ENCODE results near the gene NRXN3. TPM values are rescaled to one million over a fixed set of nuclear protein-coding genes. Genes with fewer than 3 reads are reported as not detected.

Gene NRXN3
- polyA plus RNA-seq, 1 donor from 2014 or later = 110 TPM

DNA sequence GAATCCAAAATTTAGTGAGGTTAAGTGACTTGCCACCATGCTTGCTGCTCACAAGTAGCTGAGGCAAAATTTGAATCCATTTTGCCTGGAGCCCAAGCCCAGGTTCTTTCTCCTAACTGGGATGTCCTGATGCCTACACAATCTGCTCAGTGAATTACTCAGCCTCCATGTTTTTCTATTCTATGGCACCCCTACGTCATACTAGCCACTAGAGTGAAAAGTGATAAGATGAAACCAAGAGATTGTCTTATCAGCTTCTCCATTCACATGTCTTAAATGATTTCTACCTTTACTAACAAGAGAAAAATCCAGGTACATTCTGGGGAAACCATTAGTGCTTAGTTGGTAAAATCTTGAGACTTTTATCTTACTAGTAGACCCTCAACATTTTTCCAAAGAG, 1321.0 kb downstream of the NRXN3 start:
- H3K36me3 ChIP-seq (ENCODE audit: insufficient read depth, low read length) = no peaks in the 10 kb centered on the region
- H3K4me3 ChIP-seq (ENCODE audit: low read length) = no peak overlapping the region
- no peaks in the 10 kb centered on the region for H3F3A ChIP-seq (ENCODE audit: insufficient read depth, low read length, poor library complexity, severe bottlenecking)
- no peaks in the 10 kb centered on the region for H3K9me3 ChIP-seq (ENCODE audit: low read length)
- TF ChIP-seq REST (IDR thresholded peaks at IDR 0.05; ENCODE audit: borderline replicate concordance) (no peak), TAF1 (IDR thresholded peaks at IDR 0.05; ENCODE audit: low read depth) (no peak)
- TF ChIP-seq, protein P1, sequence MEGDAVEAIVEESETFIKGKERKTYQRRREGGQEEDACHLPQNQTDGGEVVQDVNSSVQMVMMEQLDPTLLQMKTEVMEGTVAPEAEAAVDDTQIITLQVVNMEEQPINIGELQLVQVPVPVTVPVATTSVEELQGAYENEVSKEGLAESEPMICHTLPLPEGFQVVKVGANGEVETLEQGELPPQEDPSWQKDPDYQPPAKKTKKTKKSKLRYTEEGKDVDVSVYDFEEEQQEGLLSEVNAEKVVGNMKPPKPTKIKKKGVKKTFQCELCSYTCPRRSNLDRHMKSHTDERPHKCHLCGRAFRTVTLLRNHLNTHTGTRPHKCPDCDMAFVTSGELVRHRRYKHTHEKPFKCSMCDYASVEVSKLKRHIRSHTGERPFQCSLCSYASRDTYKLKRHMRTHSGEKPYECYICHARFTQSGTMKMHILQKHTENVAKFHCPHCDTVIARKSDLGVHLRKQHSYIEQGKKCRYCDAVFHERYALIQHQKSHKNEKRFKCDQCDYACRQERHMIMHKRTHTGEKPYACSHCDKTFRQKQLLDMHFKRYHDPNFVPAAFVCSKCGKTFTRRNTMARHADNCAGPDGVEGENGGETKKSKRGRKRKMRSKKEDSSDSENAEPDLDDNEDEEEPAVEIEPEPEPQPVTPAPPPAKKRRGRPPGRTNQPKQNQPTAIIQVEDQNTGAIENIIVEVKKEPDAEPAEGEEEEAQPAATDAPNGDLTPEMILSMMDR (IDR thresholded peaks at IDR 0.05; ENCODE audit: poor library complexity, severe bottlenecking) = no peak
- H3K27me3 ChIP-seq (ENCODE audit: insufficient read depth, low read depth, low read length) = no peaks in the 10 kb centered on the region
- H4K20me1 ChIP-seq (ENCODE audit: insufficient read depth) = no peaks in the 10 kb centered on the region
- no peak overlapping the region for H3K27ac ChIP-seq (ENCODE audit: low read length)
- H3K79me2 ChIP-seq (replicated peaks; ENCODE audit: insufficient read depth, low read length) = peaks cover 6% of the 10 kb centered on the region
- no peak overlapping the region for H3K9ac ChIP-seq (ENCODE audit: low read length)
- no peaks in the 10 kb centered on the region for H3K9me2 ChIP-seq (ENCODE audit: insufficient read depth, low read length)
- H2AFZ ChIP-seq (ENCODE audit: low read depth, low read length) = no peak overlapping the region
- H3K4me2 ChIP-seq (ENCODE audit: low read length) = no peak overlapping the region

GRCh38 chr14:79493081-79493645, 1323.0 kb downstream of the NRXN3 start:
- Histone ChIP-seq H4K20me1 (ENCODE audit: insufficient read depth) (no peaks in the 10 kb centered on the region), H3K9me3 (ENCODE audit: low read length) (no peaks in the 10 kb centered on the region), H3F3A (ENCODE audit: insufficient read depth, low read length, poor library complexity, severe bottlenecking) (no peaks in the 10 kb centered on the region), H3K36me3 (ENCODE audit: insufficient read depth, low read length) (no peaks in the 10 kb centered on the region), H3K79me2 (replicated peaks; ENCODE audit: insufficient read depth, low read length) (peaks cover 3% of the 10 kb centered on the region), H3K4me2 (ENCODE audit: low read length) (no peak overlapping the region), H3K9ac (ENCODE audit: low read length) (no peak overlapping the region), H3K9me2 (ENCODE audit: insufficient read depth, low read length) (no peaks in the 10 kb centered on the region), H3K4me3 (ENCODE audit: low read length) (no peak overlapping the region), H3K27me3 (ENCODE audit: insufficient read depth, low read depth, low read length) (no peaks in the 10 kb centered on the region), H2AFZ (ENCODE audit: low read depth, low read length) (no peak overlapping the region), H3K27ac (ENCODE audit: low read length) (no peak overlapping the region)
- TF ChIP-seq RAD21 (conservative IDR thresholded peaks at IDR 0.05) = no peak
- no peak for TF ChIP-seq POLR2AphosphoS5 (IDR thresholded peaks at IDR 0.05)
- no peak for TF ChIP-seq TAF1 (IDR thresholded peaks at IDR 0.05; ENCODE audit: low read depth)
- TF ChIP-seq EZH2 (IDR thresholded peaks at IDR 0.05; ENCODE audit: borderline replicate concordance, insufficient read depth, low read length, poor library complexity, severe bottlenecking) = no peak
- TF ChIP-seq MXI1 (conservative IDR thresholded peaks at IDR 0.05; ENCODE audit: poor library complexity, severe bottlenecking) = no peak
- no peak for TF ChIP-seq SMC3 (conservative IDR thresholded peaks at IDR 0.05; ENCODE audit: poor library complexity)
- no peak for TF ChIP-seq REST (IDR thresholded peaks at IDR 0.05; ENCODE audit: borderline replicate concordance)
- TF ChIP-seq, protein P1 (IDR thresholded peaks at IDR 0.05; ENCODE audit: poor library complexity, severe bottlenecking) = no peak
- TF ChIP-seq EP300 (conservative IDR thresholded peaks at IDR 0.05; ENCODE audit: poor library complexity, severe bottlenecking) = no peak
